Hepatic stellate cell (primary cell): ENCODE results near the gene TMBIM6.

Experiments used
- DNase-seq: peaks from one replicate; pipeline ENCODE4 v3.0.0; 2011; ENCODE audit warnings: low spot score

Gene TMBIM6

DNA sequence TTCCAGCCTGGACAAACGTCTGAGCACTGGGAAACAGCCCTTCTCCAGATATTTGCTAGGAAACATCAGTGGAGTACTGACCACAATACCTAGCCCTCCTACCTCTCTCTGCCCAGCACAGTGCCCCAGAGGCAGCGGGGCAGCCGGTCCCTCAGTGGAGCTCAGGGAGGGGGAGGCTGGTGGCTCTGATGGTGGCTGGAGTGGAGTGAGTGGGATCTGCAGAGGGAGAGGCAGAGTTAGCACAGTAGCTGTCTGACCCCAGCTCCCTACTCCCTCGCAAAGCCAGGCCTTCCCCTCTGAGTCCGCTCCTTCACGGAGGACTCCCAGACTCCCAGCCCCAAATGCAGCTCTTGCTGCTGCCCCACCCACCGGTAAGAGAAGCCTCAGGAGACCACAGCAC is 56.9 kb downstream of the TMBIM6 start:
- no peak for DNase-seq

DNA sequence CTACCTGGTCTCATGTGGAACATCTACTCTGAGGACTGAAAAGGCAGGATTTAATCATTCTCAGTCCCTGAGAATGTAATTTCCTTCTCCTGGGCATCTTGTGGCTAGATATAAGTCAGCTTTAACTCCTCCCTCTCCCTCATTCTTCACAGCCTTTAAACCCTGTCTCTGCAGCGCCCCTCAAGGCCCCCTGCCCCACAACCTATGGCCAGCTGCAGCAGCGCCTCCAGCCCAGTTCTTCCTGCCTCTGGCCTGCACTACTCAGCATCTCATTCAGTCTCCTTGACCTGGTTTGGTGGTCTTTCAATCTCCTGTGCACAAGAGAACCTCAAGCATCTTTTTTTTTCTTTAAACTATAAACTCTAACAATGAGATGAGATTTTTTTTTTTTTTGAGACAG is 57.6 kb downstream of the TMBIM6 start:
- no peak for DNase-seq

GRCh38 chr12:49800421-49801140 is 59.2 kb downstream of the TMBIM6 start:
- DNase-seq: no peak

DNA sequence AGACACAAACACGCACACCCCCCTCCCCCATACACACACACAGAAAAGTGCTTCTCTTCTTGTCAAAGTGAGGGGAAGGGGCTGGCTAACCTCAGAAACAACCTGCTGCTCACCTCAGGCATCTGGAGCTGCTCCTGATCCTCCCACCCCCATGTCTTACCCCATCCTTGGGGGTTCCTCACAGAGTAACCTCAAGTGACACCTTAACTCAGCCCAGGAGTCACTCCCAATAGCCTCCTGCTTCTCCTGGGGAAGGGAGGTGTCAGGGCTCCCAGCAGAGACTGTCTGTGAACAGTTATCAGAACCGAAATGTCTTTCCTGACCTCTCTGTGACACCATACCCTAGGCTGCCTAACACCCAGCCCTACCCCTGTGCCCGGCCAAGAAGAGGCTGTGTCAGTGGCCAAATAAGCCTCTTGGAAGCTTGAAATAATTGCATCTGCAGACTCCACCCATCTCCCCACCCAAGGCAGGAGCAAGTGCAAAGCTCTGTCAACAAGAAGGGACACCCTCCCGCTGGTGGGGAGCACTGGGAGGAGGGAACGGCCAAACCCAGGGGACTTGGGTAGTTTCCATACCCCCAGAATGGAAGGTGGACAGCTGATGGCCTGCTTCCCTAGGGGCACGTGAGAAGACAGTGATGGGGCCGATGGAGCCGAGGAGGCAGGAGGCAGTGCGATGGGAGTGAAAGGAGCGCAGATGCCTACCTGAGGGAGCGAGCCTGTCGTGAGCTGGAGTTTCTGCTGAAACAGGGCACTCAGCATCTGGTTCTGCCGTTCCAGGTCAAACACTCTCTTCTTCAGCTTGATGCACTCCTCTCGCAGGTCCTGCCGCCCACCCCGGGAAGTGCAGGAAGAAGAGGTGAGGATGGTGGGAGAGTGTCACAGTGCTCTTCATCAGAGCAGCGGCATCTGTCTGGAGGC is 60.0 kb downstream of the TMBIM6 start:
- DNase-seq: no peak

DNA sequence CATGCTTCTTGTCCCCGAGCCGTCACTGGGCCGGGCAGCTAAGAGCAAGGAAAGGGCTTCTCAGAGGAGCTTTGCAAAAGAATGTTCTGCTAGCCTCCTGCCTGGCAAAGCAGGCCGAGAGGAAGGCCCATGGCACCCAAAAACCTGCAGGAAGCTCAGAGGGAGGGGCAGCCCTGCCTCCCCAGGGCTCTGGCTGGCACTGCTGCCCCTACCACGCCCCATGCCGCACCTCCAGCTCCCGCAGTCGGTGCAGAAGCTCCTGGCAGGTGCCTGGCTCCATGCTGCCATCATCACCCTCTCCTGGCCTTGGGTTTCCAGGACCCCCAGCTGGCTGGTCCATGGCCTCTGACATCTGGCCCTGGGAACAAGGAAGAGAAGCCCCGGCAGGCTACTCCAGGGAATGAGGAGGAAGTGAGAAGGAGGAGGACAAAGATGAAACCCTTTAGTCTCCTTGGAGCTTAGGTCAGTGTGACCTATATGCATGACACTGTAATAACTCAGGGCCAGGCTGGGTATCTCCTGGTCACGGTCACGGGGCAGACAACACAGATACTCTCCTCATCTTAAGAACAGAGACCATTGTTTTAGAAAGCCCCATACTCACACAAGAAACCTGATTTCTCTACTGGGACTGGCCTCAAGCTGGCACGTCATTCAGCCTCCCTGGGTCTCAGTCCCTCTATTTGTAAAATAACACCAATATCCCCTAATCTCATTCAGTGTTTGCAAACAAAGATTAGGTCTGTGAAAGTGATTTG is 62.5 kb downstream of the TMBIM6 start:
- no peak for DNase-seq

- DNase-seq: no peak
These were observed 63.5 kb downstream of the TMBIM6 start for GRCh38 chr12:49804821-49805220.

- DNase-seq: no peak
These were observed 64.1 kb downstream of the TMBIM6 start for GRCh38 chr12:49805409-49805808.

GRCh38 chr12:49806321-49806813 is 65.0 kb downstream of the TMBIM6 start:
- DNase-seq: no peak

GRCh38 chr12:49806877-49807276 is 65.5 kb downstream of the TMBIM6 start:
- no peak for DNase-seq

GRCh38 chr12:49807991-49808580 is 66.7 kb downstream of the TMBIM6 start:
- no peak for DNase-seq

DNA sequence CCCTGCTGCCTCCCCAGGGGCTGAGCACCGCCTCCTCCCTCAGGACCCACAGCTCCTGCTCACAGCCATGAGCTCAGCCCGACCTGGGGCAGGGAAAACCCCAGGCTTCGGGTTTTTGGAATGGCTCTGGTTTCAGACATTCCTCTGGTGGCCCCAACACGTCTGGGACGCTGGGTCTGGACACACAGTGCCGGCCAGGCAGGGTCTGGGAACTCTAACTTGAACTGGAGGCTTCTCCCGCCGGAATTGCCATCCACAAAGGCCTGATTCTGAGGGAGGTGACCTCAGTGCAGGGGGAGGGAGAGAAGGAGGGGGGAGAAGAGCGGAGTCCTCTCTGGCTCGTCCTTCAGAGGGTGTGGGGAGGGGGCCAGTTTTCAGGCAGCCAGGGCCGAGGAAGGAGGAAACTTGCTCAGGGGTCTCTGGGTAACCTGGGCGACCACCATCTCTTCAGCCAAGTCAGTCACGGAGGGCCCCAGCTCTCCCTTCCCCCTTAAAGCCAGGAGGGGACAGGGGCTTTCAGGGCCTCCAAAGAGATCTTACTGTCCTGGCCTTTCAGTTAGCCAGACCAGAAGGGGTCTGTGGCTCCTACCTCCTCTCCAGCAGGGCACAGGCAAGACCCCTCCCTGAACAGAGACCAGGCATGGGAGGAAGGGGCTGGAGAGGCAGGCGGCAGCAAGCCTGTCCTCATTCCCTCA is 67.5 kb downstream of the TMBIM6 start:
- peak; percentile 36 for DNase-seq

DNA sequence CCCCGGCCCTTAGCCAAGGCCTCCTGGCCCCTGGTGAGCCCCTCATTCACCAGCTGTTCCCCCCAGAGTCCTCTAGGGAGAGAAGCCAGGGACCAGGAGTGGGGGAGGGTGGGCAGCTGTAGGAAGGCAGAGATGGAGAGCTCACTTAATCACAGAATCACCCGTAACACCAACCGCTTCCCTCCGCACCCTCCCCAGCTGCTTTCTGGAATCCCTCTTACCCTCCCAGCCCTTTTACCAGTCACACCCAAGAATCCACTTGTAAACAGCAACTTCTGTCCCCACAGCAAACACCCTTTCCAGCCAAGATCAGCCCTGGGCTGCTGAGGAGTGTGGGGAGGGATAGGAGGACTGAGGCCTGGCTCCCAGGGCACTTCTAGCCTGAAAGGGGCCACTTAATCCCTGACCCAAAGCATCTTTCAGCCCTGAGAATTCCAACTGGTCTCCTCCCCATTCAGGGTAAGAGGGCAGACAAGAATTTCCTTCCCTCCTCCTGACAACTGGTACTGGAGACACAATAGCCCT is 68.1 kb downstream of the TMBIM6 start:
- DNase-seq: no peak

DNA sequence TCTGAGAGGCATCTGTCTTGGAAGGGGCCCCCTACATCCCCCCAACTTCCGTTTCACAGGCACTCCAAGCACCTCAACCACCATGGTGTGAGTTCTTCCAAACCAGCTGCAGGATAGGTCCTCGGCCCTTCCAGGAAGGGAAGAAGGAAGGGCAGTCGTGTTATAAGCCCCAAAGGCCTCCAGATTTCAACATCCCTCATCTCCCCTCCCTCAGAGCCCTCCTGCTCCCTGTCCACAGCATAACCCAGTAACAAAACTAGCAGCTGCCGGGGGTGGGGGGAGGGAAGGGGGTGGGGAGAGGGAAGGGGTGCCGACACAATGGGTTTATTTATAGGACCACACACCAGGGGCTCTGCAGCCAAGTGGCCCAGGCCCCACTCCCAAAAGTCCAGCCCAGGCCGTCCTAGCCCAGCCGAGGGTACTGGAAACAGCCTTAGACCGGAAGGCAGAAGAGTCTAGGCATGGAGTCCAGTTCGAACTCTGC is 68.6 kb downstream of the TMBIM6 start:
- no peak for DNase-seq

GRCh38 chr12:49811136-49811535 is 69.8 kb downstream of the TMBIM6 start:
- no peak for DNase-seq

DNA sequence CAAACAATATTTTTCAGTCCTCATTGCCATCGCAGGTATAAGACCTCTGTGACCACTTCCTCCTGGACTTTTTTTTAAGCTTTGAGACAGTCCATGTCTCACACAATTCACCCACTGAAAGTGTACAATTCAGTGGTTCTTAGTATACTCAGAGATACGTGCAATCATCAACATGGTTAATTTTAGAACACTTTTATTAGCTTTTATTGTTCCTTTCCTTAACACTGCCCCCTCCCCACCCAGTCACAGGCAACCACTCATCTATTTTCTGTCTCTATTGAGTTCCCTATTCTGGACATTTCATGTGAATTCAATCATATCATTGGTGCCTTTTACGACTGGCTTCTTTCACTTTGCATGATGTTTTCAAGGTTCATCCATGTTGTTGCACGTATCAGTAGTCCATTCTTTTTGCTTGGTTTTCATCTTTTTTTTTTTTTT is 70.6 kb downstream of the TMBIM6 start:
- DNase-seq: no peak

GRCh38 chr12:49813131-49813530 is 71.8 kb downstream of the TMBIM6 start:
- DNase-seq: no peak
